ENCODE data around the gene STXBP5.

The STXBP5 gene

GRCh38 chr6:147201885-147202515 is 2.2 kb upstream of the STXBP5 start:
- ChIA-PET CTCF (interaction anchor here (1.0 to 1.5 kb wide), 3 partner anchors 9 to 310 kb away, joined by 3 read pairs; no protein-coding TSS in a partner anchor), POLR2A (interaction anchor here (0.7 to 1.0 kb wide), 2 partner anchors 326 to 964 kb away, joined by 3 to 4 read pairs; no protein-coding TSS in a partner anchor)
- Histone ChIP-seq H3K4me3 (ENCODE audit: control insufficient read depth in 1 of 7, extremely low read depth in 1 of 7, insufficient read depth in 4 of 7, low read depth in 2 of 7, low read length in 6 of 7) (peak overlapping the region; percentile 84 to 99 (median 93)), H3K4me1 (ENCODE audit: control extremely low read depth in 1 of 4, control insufficient read depth in 4 of 4, insufficient read depth in 4 of 4, low read length in 3 of 4) (peaks cover 5 to 29% (median 23%) of the 10 kb centered on the region in 4 experiments), H3K27ac (ENCODE audit: insufficient read depth in 1 of 2, low read depth in 1 of 2, low read length in 2 of 2, poor library complexity in 1 of 2, severe bottlenecking in 2 of 2) (peak overlapping the region; percentile 52 to 94), H3K27me3 (replicated peaks in 2 of 5; ENCODE audit: control insufficient read depth in 4 of 5, insufficient read depth in 5 of 5, low read length in 4 of 5) (no peaks in the 10 kb centered on the region), H3K9me3 (ENCODE audit: control extremely low read depth in 1 of 5, control insufficient read depth in 4 of 5, insufficient read depth in 2 of 5, low read depth in 1 of 5, low read length in 4 of 5) (no peaks in the 10 kb centered on the region), H3K36me3 (ENCODE audit: control insufficient read depth in 4 of 4, insufficient read depth in 4 of 4, low read length in 3 of 4) (no peaks in the 10 kb centered on the region)
- WGBS (ENCODE audit: insufficient coverage) = 9% methylated on average over 14 of the region's 16 CpGs
- DNase-seq = peak; percentile 38 to 57 (median 46)

- WGBS (ENCODE audit: insufficient coverage) = 0% methylated on average over 40 of the region's 40 CpGs
- no peaks in the 10 kb centered on the region for H3K27me3 ChIP-seq (replicated peaks in 2 of 5; ENCODE audit: control insufficient read depth in 4 of 5, insufficient read depth in 5 of 5, low read length in 4 of 5)
- no peaks in the 10 kb centered on the region for H3K9me3 ChIP-seq (ENCODE audit: control extremely low read depth in 1 of 5, control insufficient read depth in 4 of 5, insufficient read depth in 2 of 5, low read depth in 1 of 5, low read length in 4 of 5)
- peak overlapping the region; percentile 81 to 94 for H3K27ac ChIP-seq (ENCODE audit: insufficient read depth in 1 of 2, low read depth in 1 of 2, low read length in 2 of 2, poor library complexity in 1 of 2, severe bottlenecking in 2 of 2)
- ChIA-PET POLR2A (interaction anchor here (0.6 to 1.0 kb wide), 4 partner anchors 252 to 963 kb away, joined by 3 to 4 read pairs (median 4); no protein-coding TSS in a partner anchor), CTCF (interaction anchor here (1.0 to 1.5 kb wide), 3 partner anchors 10 to 310 kb away, joined by 3 read pairs; no protein-coding TSS in a partner anchor)
- peak; percentile 97 to 99 (median 99) for DNase-seq
- H3K4me1 ChIP-seq (ENCODE audit: control extremely low read depth in 1 of 4, control insufficient read depth in 4 of 4, insufficient read depth in 4 of 4, low read length in 3 of 4) = peaks cover 8 to 35% (median 26%) of the 10 kb centered on the region in 4 experiments
- peak overlapping the region; percentile 84 to 99 (median 93) for H3K4me3 ChIP-seq (ENCODE audit: control insufficient read depth in 1 of 7, extremely low read depth in 1 of 7, insufficient read depth in 4 of 7, low read depth in 2 of 7, low read length in 6 of 7)
- H3K36me3 ChIP-seq (ENCODE audit: control insufficient read depth in 4 of 4, insufficient read depth in 4 of 4, low read length in 3 of 4) = peaks cover 0 to 4% (median 0%) of the 10 kb centered on the region in 4 experiments
Observed at GRCh38 chr6:147202516-147203310, 1.5 kb upstream of the STXBP5 start.

GRCh38 chr6:147203311-147204059 is 732 bp upstream of the STXBP5 start:
- H3K9me3 ChIP-seq (ENCODE audit: control extremely low read depth in 1 of 5, control insufficient read depth in 4 of 5, insufficient read depth in 2 of 5, low read depth in 1 of 5, low read length in 4 of 5) = no peaks in the 10 kb centered on the region
- CTCF ChIA-PET = interaction anchor here (1.0 to 1.4 kb wide), 2 partner anchors 10 to 319 kb away, joined by 3 read pairs; no protein-coding TSS in a partner anchor
- H3K27me3 ChIP-seq (replicated peaks in 2 of 5; ENCODE audit: control insufficient read depth in 4 of 5, insufficient read depth in 5 of 5, low read length in 4 of 5) = no peaks in the 10 kb centered on the region
- 0% methylated on average over 70 of the region's 74 CpGs for WGBS (ENCODE audit: insufficient coverage)
- DNase-seq = peak; percentile 73 to 85 (median 79)
- peaks cover 0 to 9% (median 0%) of the 10 kb centered on the region in 4 experiments for H3K36me3 ChIP-seq (ENCODE audit: control insufficient read depth in 4 of 4, insufficient read depth in 4 of 4, low read length in 3 of 4)
- peak overlapping the region; percentile 81 to 94 for H3K27ac ChIP-seq (ENCODE audit: insufficient read depth in 1 of 2, low read depth in 1 of 2, low read length in 2 of 2, poor library complexity in 1 of 2, severe bottlenecking in 2 of 2)
- POLR2A ChIA-PET = interaction anchor here (0.6 to 1.0 kb wide), 4 partner anchors 110 to 327 kb away, joined by 3 to 4 read pairs (median 4); no protein-coding TSS in a partner anchor
- H3K4me3 ChIP-seq (ENCODE audit: control insufficient read depth in 1 of 7, extremely low read depth in 1 of 7, insufficient read depth in 4 of 7, low read depth in 2 of 7, low read length in 6 of 7) = peak overlapping the region; percentile 84 to 99 (median 93)
- peaks cover 8 to 36% (median 27%) of the 10 kb centered on the region in 4 experiments for H3K4me1 ChIP-seq (ENCODE audit: control extremely low read depth in 1 of 4, control insufficient read depth in 4 of 4, insufficient read depth in 4 of 4, low read length in 3 of 4)

GRCh38 chr6:147204843-147205311 is 660 bp downstream of the STXBP5 start:
- peaks cover 8 to 39% (median 28%) of the 10 kb centered on the region in 4 experiments for H3K4me1 ChIP-seq (ENCODE audit: control extremely low read depth in 1 of 4, control insufficient read depth in 4 of 4, insufficient read depth in 4 of 4, low read length in 3 of 4)
- ChIA-PET POLR2A (interaction anchor here (0.7 to 1.0 kb wide), 4 partner anchors 9 to 109 kb away, joined by 3 to 4 read pairs (median 4); no protein-coding TSS in a partner anchor), CTCF (interaction anchor here (0.7 to 1.4 kb wide), 4 partner anchors 18 to 321 kb away, joined by 3 to 4 read pairs (median 3); no protein-coding TSS in a partner anchor)
- 0% methylated on average over 6 of the region's 11 CpGs for WGBS (ENCODE audit: insufficient coverage)
- peaks cover 0 to 12% (median 0%) of the 10 kb centered on the region in 4 experiments for H3K36me3 ChIP-seq (ENCODE audit: control insufficient read depth in 4 of 4, insufficient read depth in 4 of 4, low read length in 3 of 4)
- H3K27ac ChIP-seq (ENCODE audit: insufficient read depth in 1 of 2, low read depth in 1 of 2, low read length in 2 of 2, poor library complexity in 1 of 2, severe bottlenecking in 2 of 2) = peak overlapping the region; percentile 81 to 92
- peak in 2 of 3 donors; percentile 22 to 43 for DNase-seq
- H3K27me3 ChIP-seq (replicated peaks in 2 of 5; ENCODE audit: control insufficient read depth in 4 of 5, insufficient read depth in 5 of 5, low read length in 4 of 5) = no peaks in the 10 kb centered on the region
- no peaks in the 10 kb centered on the region for H3K9me3 ChIP-seq (ENCODE audit: control extremely low read depth in 1 of 5, control insufficient read depth in 4 of 5, insufficient read depth in 2 of 5, low read depth in 1 of 5, low read length in 4 of 5)
- H3K4me3 ChIP-seq (ENCODE audit: control insufficient read depth in 1 of 7, extremely low read depth in 1 of 7, insufficient read depth in 4 of 7, low read depth in 2 of 7, low read length in 6 of 7) = peak overlapping the region; percentile 84 to 99 (median 93)

GRCh38 chr6:147205690-147206600 is 1.7 kb downstream of the STXBP5 start:
- 33% methylated on average over 4 of the region's 5 CpGs for WGBS (ENCODE audit: insufficient coverage)
- Histone ChIP-seq H3K36me3 (ENCODE audit: control insufficient read depth in 4 of 4, insufficient read depth in 4 of 4, low read length in 3 of 4) (peaks cover 0 to 18% (median 2%) of the 10 kb centered on the region in 4 experiments), H3K9me3 (ENCODE audit: control extremely low read depth in 1 of 5, control insufficient read depth in 4 of 5, insufficient read depth in 2 of 5, low read depth in 1 of 5, low read length in 4 of 5) (no peaks in the 10 kb centered on the region), H3K27ac (ENCODE audit: insufficient read depth in 1 of 2, low read depth in 1 of 2, low read length in 2 of 2, poor library complexity in 1 of 2, severe bottlenecking in 2 of 2) (peak overlapping the region; percentile 72 to 92), H3K4me3 (ENCODE audit: control insufficient read depth in 1 of 7, extremely low read depth in 1 of 7, insufficient read depth in 4 of 7, low read depth in 2 of 7, low read length in 6 of 7) (peak overlapping the region; percentile 20 to 99 (median 89)), H3K27me3 (replicated peaks in 2 of 5; ENCODE audit: control insufficient read depth in 4 of 5, insufficient read depth in 5 of 5, low read length in 4 of 5) (no peaks in the 10 kb centered on the region), H3K4me1 (ENCODE audit: control extremely low read depth in 1 of 4, control insufficient read depth in 4 of 4, insufficient read depth in 4 of 4, low read length in 3 of 4) (peaks cover 8 to 39% (median 29%) of the 10 kb centered on the region in 4 experiments)
- ChIA-PET CTCF (interaction anchor here (1.0 to 1.3 kb wide), 2 partner anchors 16 to 17 kb away, joined by 3 read pairs; no protein-coding TSS in a partner anchor), POLR2A (no interaction called here)
- no peak for DNase-seq
